ENCODE data around the gene PRUNE2.
A peak's percentile ranks its signal among the peaks of the same experiment; 100 is the strongest.

Gene PRUNE2

GRCh38 chr9:76882686-76883085, 23.2 kb downstream of the PRUNE2 start:
- DNase-seq (ENCODE audit: extremely low read depth, low read depth) = no peak
- TF ChIP-seq CTCF (IDR thresholded peaks at IDR 0.05; ENCODE audit: low read depth, low read length) = no peak

- DNase-seq (ENCODE audit: extremely low read depth, low read depth) = no peak
- no peak for TF ChIP-seq CTCF (IDR thresholded peaks at IDR 0.05; ENCODE audit: low read depth, low read length)
These were observed 25.7 kb downstream of the PRUNE2 start for GRCh38 chr9:76880210-76880609.

- no peak for TF ChIP-seq CTCF (IDR thresholded peaks at IDR 0.05; ENCODE audit: low read depth, low read length)
- no peak for DNase-seq (ENCODE audit: extremely low read depth, low read depth)
These were observed 27.0 kb downstream of the PRUNE2 start for GRCh38 chr9:76878933-76879332.

GRCh38 chr9:76877961-76878360, 28.0 kb downstream of the PRUNE2 start:
- TF ChIP-seq CTCF (IDR thresholded peaks at IDR 0.05; ENCODE audit: low read depth, low read length) = no peak
- DNase-seq (ENCODE audit: extremely low read depth, low read depth) = no peak

- no peak for TF ChIP-seq CTCF (IDR thresholded peaks at IDR 0.05; ENCODE audit: low read depth, low read length)
- DNase-seq (ENCODE audit: extremely low read depth, low read depth) = peak; percentile 12
These were observed 29.8 kb downstream of the PRUNE2 start for GRCh38 chr9:76876098-76876497.

GRCh38 chr9:76873821-76874220, 32.1 kb downstream of the PRUNE2 start:
- TF ChIP-seq CTCF (IDR thresholded peaks at IDR 0.05; ENCODE audit: low read depth, low read length) = no peak
- DNase-seq (ENCODE audit: extremely low read depth, low read depth) = no peak

GRCh38 chr9:76873056-76873792, 32.7 kb downstream of the PRUNE2 start:
- no peak; the same call in none of the 2 replicates for TF ChIP-seq CTCF (IDR thresholded peaks at IDR 0.05; ENCODE audit: low read depth, low read length)
- no peak for DNase-seq (ENCODE audit: extremely low read depth, low read depth)

Data from AG09319 (cell line).